GM19452 (cell line): Measurements from ENCODE around the gene LZTFL1.

Source experiments
- ATAC-seq: cut with Tn5 transposase; IDR thresholded peaks from one replicate; pipeline ENCODE4 v1.9.1; 2021; ENCODE audit not compliant: unreplicated experiment

Gene LZTFL1

DNA sequence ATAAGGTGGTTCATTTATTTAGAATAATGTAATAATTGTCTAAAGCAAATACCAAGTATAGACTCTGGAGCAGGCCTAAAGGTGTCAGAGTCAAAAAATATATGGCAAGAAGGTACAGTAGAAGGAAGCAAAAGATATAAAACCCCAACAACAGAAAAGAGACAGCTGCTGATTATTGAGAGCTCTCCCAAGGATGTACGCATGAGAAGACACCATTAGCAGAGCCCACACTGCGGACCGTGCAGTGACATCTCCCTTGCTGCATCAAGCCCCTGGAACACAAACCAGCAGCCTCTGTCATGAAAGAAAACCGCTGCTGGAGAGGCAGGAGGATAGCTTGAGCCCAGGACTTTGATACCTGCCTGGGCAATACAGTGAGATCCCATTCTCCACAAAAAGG lies 27.6 kb downstream of the LZTFL1 start:
- ATAC-seq, result no peak

- ATAC-seq, result no peak
These were observed 34.0 kb downstream of the LZTFL1 start for GRCh38 chr3:45807681-45808540.

GRCh38 chr3:45807133-45807532 lies 34.8 kb downstream of the LZTFL1 start:
- ATAC-seq, result no peak

DNA sequence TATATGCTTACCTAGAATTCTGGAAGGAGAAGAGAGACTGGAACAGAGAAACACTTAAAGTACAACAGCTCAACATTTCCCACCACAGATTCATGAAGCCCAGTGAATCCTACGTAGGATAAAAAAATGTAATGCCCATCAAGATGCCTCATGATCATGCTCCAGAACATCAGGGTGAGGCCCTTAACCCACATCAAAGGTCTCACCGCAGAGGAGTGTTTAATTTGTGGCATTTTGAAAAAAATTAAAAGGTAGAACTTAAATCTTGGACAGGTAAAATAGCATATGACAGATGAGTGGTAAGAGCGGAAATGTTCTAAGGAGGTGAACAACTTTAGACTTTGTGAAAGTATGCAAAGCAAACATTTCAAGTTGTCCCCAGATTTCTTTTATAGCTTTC lies 35.8 kb downstream of the LZTFL1 start:
- ATAC-seq, result no peak

DNA sequence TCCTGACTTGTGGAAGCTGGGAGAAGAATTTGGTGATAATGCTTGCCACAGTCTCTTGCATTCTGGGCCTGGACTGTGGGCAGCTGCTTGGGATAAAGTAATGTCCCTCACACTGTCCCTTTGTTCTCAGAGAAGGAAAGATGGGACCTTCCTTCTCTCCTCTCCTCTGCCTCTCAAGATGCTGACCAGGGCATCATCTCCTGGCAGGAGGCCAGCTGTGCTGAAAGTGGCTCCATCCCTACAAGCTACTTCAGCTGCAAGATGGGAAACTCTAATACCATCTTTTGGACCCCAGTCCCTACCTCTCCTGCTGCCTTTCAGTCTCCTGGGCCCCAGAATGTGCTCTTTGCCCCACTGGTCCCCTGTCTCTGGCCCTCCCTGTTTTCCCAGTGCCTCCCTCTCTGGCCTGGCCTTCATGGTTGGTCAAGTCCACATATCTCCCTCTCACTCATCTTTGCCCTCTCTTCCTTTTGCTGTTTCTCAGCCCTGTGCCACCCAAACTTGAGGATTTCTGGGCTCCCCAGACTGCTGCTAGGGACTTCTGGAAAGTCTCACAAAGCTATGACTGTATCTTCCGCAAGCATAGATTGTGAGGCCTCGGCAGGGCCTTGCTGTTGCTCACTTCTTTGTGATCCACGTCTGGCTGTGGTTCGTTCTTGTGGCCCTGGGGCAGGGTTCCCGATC lies 38.5 kb downstream of the LZTFL1 start:
- ATAC-seq, result no peak

- ATAC-seq, result no peak
These were observed 39.8 kb downstream of the LZTFL1 start for GRCh38 chr3:45802146-45802545.

DNA sequence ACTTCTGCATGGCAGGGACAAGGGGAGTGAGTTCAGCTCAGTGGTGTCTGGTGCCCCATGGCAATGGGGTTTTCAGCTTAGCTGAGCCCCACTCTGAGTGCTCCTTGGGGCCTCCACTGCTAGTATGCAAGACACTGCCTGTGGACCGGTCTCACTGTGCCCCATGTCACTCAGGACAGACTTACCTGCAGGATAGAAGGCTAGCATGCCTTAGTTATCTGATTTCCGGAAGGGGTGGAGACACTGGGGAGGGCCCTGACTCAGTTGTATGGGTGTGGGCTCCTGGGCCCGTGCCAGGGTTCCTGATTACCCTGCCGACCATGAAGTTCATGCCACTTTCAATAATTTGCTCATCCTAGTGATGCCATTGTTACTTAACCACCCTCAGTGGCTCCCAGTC lies 41.3 kb downstream of the LZTFL1 start:
- no peak for ATAC-seq

DNA sequence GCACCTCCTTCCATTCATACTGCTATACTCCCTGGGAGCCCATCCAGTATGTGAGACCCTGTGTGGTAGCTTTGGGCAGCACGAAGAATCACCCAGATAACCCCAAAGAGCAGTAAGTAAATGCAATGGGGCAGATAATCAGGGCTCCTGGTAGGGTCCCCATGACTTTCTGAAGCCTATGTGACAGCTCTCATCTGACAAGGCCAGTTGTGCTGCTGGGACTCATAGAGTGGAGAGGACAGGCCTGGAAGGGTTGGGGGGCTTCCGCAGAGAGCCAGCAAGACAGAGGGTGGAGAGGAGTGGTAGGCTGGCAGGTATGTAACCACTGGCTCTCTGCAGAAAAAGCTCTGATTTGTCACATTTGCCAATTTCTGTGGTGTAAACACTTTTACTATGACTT lies 42.3 kb downstream of the LZTFL1 start:
- no peak for ATAC-seq

- no peak for ATAC-seq
These were observed 43.9 kb downstream of the LZTFL1 start for GRCh38 chr3:45798034-45798433.

GRCh38 chr3:45796902-45797637 lies 44.8 kb downstream of the LZTFL1 start:
- ATAC-seq, result no peak

- ATAC-seq, result no peak
These were observed 45.8 kb downstream of the LZTFL1 start, which contains the start of gene SLC6A20 for GRCh38 chr3:45795882-45796765. SLC6A20 (minus strand) TSS chr3:45796536; CDS start chr3:45796419, 117 bp downstream.

- no peak for ATAC-seq
These were observed 46.4 kb downstream of the LZTFL1 start for GRCh38 chr3:45795509-45795881.

GRCh38 chr3:45794660-45795059 lies 47.3 kb downstream of the LZTFL1 start:
- ATAC-seq, result no peak

DNA sequence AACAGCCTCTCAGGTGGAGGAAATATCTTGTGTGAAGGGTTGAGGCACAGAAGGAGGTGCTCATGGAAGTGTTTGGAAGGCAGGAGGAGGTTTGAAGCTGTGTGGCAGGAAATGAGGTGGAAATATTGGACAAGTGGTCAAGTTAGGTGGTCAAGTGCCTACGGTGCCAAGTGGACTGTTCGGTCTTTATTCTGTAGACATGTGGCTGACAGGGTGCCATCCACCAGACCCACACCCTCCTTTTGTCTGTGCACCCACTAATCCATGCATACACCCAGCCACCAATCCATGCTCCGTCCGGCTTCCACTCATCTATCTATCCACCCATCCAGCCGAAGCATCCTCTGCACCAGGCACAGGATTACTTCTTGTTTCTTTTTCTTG lies 47.8 kb downstream of the LZTFL1 start:
- ATAC-seq, result no peak

- no peak for ATAC-seq
These were observed 48.3 kb downstream of the LZTFL1 start for GRCh38 chr3:45793482-45794176.

DNA sequence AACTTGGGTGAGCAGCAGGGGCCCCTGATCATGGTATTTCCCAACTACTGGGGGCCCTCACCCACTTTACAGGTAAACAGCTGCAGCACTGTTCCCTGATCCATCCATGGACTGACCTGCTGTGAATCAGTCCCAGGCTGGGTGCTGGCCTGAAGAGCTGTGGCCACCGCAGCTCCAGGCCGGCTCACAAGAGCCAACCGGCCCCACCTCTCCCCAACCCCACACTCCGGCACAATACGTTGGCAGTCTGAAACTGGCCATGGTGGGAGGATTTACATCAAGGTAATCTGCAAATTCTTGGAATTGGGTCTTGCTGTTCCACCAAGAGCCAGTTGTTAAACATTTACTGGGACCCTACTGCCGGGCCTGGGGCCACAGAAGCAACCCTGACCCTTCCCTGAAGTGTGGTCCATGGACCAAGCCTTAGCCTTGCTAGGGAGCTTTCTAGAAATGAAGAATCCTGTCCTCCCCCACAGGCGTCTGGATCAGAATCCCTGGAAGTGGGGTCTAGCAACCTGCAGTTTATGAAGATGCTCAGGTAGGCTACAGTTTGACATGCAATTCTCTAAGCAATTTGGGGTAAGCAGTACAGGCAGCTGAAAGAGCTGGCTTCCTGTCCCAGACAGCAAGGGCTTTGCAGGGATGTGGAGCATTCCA lies 49.3 kb downstream of the LZTFL1 start:
- ATAC-seq, result no peak

- ATAC-seq, result no peak
These were observed 49.9 kb downstream of the LZTFL1 start for GRCh38 chr3:45792036-45792435.

DNA sequence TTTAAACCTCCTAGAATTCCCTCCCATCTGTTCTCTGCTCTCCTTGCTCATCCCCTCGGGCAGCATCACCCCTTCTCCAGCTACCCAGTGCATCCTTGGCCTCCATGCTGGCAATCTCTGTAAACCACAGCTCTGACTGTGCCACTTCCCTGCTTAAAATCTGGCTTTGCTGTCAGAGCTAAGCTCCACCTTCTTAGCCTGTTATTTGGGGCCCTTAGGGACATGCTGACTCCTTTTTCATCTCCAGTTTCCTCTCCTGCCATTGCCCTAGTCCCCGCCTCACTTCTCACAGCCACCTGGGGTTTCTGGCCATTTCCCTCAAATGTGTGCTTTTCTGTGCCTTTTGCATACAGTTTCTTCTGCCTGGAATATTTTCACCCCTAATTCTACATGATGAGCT lies 51.3 kb downstream of the LZTFL1 start:
- no peak for ATAC-seq

GRCh38 chr3:45789235-45789812 lies 52.6 kb downstream of the LZTFL1 start:
- ATAC-seq, result no peak
